Panc1 (cell line): ENCODE results near the gene TMEM121B.

Source experiments
- POLR2AphosphoS5 ChIP-seq: IDR thresholded peaks from 2 replicates; pipeline ENCODE4 v1.6.1; 2012; ENCODE audit warnings: mild to moderate bottlenecking, low read depth, low read length, moderate library complexity
- TCF7L2 ChIP-seq: IDR thresholded peaks from 2 replicates; pipeline ENCODE4 v1.6.1; 2011; ENCODE audit warnings: mild to moderate bottlenecking, low read depth, low read length, inconsistent platforms
- TF ChIP-seq, protein P1 (sequence below), 2 experiments: IDR thresholded peaks; 2 replicates each; pipeline ENCODE4 v1.6.1; 2011 to 2012; ENCODE audit warnings: low read depth in 2 of 2, control low read depth in 1 of 2, low read length in 1 of 2, mild to moderate bottlenecking in 1 of 2, moderate library complexity in 1 of 2; ENCODE audit not compliant: insufficient read depth in 1 of 2
- TF ChIP-seq, protein P2 (sequence below): fragments of 450-650 bp; IDR thresholded peaks from 2 replicates; pipeline ENCODE4 v1.5.1; 2017; ENCODE audit warnings: mild to moderate bottlenecking

DNA sequence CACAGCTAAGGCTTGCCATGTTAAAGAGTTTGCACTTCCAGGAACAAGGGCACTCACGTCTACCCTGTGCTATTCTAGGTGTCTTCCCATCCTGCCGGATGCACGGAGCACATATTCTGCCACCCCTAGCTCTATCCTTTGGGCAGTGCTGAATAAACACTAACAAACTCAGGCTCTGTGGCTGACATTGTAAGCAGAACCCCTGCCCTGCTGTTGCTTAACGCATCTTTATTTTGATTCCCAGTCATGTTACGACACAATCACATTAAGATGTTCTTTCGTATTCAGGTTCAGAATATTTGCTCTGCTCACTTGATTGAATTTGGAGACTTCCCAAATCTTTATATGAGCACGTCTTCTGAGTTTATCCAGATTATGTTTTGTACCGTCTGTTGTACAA lies 41.6 kb upstream of the TMEM121B start:
- TF ChIP-seq, protein P1, sequence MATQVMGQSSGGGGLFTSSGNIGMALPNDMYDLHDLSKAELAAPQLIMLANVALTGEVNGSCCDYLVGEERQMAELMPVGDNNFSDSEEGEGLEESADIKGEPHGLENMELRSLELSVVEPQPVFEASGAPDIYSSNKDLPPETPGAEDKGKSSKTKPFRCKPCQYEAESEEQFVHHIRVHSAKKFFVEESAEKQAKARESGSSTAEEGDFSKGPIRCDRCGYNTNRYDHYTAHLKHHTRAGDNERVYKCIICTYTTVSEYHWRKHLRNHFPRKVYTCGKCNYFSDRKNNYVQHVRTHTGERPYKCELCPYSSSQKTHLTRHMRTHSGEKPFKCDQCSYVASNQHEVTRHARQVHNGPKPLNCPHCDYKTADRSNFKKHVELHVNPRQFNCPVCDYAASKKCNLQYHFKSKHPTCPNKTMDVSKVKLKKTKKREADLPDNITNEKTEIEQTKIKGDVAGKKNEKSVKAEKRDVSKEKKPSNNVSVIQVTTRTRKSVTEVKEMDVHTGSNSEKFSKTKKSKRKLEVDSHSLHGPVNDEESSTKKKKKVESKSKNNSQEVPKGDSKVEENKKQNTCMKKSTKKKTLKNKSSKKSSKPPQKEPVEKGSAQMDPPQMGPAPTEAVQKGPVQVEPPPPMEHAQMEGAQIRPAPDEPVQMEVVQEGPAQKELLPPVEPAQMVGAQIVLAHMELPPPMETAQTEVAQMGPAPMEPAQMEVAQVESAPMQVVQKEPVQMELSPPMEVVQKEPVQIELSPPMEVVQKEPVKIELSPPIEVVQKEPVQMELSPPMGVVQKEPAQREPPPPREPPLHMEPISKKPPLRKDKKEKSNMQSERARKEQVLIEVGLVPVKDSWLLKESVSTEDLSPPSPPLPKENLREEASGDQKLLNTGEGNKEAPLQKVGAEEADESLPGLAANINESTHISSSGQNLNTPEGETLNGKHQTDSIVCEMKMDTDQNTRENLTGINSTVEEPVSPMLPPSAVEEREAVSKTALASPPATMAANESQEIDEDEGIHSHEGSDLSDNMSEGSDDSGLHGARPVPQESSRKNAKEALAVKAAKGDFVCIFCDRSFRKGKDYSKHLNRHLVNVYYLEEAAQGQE (IDR thresholded peaks at IDR 0.05; ENCODE audit: insufficient read depth in 1 of 2, low read depth in 2 of 2, low read length in 1 of 2), result no peak
- TF ChIP-seq, protein P2, sequence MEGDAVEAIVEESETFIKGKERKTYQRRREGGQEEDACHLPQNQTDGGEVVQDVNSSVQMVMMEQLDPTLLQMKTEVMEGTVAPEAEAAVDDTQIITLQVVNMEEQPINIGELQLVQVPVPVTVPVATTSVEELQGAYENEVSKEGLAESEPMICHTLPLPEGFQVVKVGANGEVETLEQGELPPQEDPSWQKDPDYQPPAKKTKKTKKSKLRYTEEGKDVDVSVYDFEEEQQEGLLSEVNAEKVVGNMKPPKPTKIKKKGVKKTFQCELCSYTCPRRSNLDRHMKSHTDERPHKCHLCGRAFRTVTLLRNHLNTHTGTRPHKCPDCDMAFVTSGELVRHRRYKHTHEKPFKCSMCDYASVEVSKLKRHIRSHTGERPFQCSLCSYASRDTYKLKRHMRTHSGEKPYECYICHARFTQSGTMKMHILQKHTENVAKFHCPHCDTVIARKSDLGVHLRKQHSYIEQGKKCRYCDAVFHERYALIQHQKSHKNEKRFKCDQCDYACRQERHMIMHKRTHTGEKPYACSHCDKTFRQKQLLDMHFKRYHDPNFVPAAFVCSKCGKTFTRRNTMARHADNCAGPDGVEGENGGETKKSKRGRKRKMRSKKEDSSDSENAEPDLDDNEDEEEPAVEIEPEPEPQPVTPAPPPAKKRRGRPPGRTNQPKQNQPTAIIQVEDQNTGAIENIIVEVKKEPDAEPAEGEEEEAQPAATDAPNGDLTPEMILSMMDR, result no peak
- TF ChIP-seq POLR2AphosphoS5 (no peak), TCF7L2 (no peak)
